ENCODE results near the gene QRSL1.

DNA sequence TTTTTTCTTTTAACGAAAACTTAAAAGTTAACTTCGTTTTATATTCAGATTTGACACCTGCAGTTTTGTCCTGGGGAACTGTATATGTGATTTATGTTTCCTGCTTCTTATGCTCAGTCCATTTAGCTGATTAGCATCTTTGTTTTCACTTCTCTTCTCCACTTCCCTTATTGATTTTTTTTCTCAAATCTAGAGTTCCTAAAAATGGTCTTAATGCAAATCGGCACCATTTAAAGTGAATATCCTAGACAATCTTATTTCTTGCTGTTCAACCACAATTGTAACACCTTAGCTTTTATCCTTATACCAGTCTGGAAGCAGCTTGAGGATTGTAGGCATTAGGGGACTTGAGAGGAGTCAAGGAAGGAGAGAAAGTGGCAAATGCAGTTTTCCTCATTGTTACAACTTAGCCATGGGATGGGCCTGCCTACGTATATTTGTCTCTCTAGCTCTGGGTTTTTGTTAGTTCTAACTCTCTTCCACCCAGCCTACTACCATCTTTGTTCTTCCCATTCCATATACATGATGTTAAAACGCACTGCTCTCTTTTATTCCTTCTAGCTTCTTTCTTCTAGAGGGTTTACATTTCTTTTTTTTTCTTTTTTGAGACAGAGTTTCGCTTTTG, 8.5 kb downstream of the QRSL1 start:
- TF ChIP-seq SUZ12 (IDR thresholded peaks at IDR 0.05), result no peak
- no peak for TF ChIP-seq FOXA1 (IDR thresholded peaks at IDR 0.05)
- no peak for TF ChIP-seq SP1 (IDR thresholded peaks at IDR 0.05)
- no peak for TF ChIP-seq HDGF (IDR thresholded peaks at IDR 0.05; ENCODE audit: borderline replicate concordance)
- TF ChIP-seq TARDBP (IDR thresholded peaks at IDR 0.05), result no peak
- no peak for TF ChIP-seq ZNF384 (IDR thresholded peaks at IDR 0.05)
- no peak for TF ChIP-seq FOXM1 (IDR thresholded peaks at IDR 0.05; ENCODE audit: borderline replicate concordance)
